Stimulated activated effector memory CD8-positive, alpha-beta T cell treated with anti-CD3 and anti-CD28 coated beads, Interleukin-12 subunit alpha, Interleukin-12 subunit beta, amount 100 ng/mL, for 72 hours (primary cell): ENCODE results near the gene CCSER2.
A peak's percentile ranks its signal among the peaks of the same experiment; 100 is the strongest.
"Not testable (repeated sequence)": the region's sequence is repeated elsewhere in the genome, so short reads cannot be mapped to it uniquely, and the experiment has no call there.

Experiments used
- ATAC-seq: fragments of 150-1000 bp; cut with Tn5 transposase; 2 replicates; pipeline ENCODE4 v1.10.0; 2021
- DNase-seq, 2 donors: peaks; one replicate each; pipeline ENCODE4 v3.0.0; 2021 to 2022; ENCODE audit warnings: low spot score in 2 of 2
- H3K27ac Mint-ChIP-seq: one replicate; pipeline ENCODE4 v1.8.0; 2022; ENCODE audit warnings: mild to moderate bottlenecking, mixed read lengths
- H3K36me3 Mint-ChIP-seq: one replicate; pipeline ENCODE4 v1.8.0; 2022; ENCODE audit warnings: mild to moderate bottlenecking, mixed read lengths
- H3K4me1 Mint-ChIP-seq: one replicate; pipeline ENCODE4 v1.8.0; 2022; ENCODE audit warnings: mixed read lengths
- H3K4me3 Mint-ChIP-seq: one replicate; pipeline ENCODE4 v1.8.0; 2022; ENCODE audit warnings: mild to moderate bottlenecking, mixed read lengths
- H3K9me3 Mint-ChIP-seq: one replicate; pipeline ENCODE4 v1.8.0; 2022; ENCODE audit warnings: mixed read lengths

CCSER2 gene

DNA sequence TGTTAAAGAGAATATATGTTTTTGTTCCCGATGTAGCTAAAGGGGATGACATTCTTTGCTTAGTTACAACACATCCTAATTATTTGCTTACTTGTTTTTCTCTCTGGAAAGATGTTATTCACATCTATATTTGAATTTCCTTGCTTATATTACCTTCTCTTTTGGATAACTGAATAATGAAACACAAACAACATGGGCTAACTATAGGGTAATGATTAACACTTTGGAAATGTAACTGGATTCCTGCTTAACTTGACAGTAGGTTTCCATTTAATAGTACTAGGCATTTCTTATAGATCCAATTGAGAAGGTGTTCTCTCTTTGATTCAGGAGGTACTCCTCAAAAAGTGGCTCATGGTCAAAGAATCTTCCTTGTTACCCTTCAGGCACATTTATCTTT lies 141.1 kb downstream of the CCSER2 start:
- ATAC-seq (no peak), DNase-seq (no peak)
- Mint-ChIP-seq H3K9me3 (no peaks in the 10 kb centered on the region), H3K27ac (no peak overlapping the region), H3K36me3 (peaks cover 94% of the 10 kb centered on the region), H3K4me3 (no peak overlapping the region), H3K4me1 (peaks cover 7% of the 10 kb centered on the region)

DNA sequence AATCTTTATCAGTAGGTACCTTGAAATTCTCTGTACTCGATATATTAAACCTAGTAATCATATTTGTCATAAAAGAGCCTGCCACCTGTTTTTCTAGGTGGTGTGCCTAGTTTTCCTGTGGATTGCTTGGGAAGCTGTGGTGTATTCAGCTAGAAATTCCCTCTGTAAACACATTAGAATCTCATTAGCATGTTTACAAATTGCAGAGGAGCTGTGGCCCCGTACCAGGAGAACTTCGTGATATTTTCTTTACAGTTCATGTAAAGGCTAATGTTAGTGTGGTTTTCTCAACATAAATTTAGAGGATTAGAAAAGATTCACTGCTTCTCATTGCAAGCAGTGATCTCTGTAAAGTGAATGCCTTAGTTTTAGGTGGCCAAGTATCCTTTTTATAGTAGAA lies 144.7 kb downstream of the CCSER2 start:
- H3K9me3 Mint-ChIP-seq: no peaks in the 10 kb centered on the region
- no peak overlapping the region for H3K4me3 Mint-ChIP-seq
- H3K36me3 Mint-ChIP-seq: peaks cover 94% of the 10 kb centered on the region
- DNase-seq (no peak), ATAC-seq (no peak)
- H3K27ac Mint-ChIP-seq: no peak overlapping the region
- H3K4me1 Mint-ChIP-seq: peaks cover 5% of the 10 kb centered on the region

DNA sequence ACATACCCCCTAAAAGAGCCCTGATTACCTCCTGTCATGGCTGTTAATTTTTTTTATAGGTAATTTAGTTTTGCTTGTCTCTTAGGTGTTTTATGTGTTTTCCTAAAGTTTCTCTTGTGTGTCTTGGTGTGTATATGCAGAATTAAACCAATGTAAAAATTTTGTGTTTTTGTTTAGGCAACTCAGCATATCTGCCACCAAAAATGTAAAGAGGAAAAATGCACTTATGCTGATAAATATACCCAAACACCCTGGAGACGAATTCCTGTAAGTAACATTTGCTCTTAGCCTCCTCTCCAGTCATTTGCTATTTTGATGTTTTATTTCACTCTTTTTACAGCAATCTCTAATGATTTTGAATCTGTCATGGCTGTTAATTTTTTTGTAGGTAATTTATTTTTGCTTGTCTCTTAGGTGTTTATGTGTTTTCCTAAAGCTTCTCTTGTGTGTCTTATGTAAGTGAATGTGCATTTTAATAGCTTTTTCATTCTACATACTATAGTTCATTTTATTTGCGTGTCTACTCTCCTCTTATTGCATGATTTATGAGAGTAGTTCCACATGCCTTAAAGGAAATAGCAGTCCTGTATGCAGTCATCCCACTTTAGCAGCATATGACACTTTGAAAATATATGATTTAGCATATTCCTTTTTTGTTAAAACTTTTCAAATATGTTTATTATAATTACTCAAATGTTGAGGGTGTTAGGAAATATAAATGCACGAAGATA lies 149.2 kb downstream of the CCSER2 start:
- H3K27ac Mint-ChIP-seq: no peak overlapping the region
- H3K36me3 Mint-ChIP-seq: peaks cover 68% of the 10 kb centered on the region
- no peak for ATAC-seq
- no peaks in the 10 kb centered on the region for H3K9me3 Mint-ChIP-seq
- H3K4me3 Mint-ChIP-seq: no peak overlapping the region
- DNase-seq: no peak
- peaks cover 5% of the 10 kb centered on the region for H3K4me1 Mint-ChIP-seq

DNA sequence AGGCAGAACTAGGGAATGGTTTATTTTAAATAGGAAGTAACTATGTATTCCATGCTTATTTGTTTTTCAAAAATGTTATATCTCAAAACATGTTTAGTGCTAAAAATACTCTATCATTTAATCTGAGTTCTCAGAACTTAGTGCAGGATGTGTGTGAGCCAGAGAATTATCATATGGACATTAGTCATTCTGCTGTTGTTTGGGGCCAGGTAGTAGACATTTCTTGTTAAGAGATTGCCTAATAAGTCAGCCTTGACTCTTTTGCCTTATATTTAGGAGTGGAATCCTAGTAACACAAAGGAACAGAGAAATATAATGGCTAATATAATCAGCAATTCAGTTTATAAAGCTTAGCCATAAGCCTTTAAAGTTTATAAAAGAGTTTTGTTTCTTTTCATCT lies 149.8 kb downstream of the CCSER2 start:
- peak overlapping the region; percentile 36 for H3K27ac Mint-ChIP-seq
- no peak overlapping the region for H3K4me3 Mint-ChIP-seq
- ATAC-seq (no peak), DNase-seq (no peak)
- peaks cover 68% of the 10 kb centered on the region for H3K36me3 Mint-ChIP-seq
- H3K9me3 Mint-ChIP-seq: no peaks in the 10 kb centered on the region
- H3K4me1 Mint-ChIP-seq: peaks cover 5% of the 10 kb centered on the region

DNA sequence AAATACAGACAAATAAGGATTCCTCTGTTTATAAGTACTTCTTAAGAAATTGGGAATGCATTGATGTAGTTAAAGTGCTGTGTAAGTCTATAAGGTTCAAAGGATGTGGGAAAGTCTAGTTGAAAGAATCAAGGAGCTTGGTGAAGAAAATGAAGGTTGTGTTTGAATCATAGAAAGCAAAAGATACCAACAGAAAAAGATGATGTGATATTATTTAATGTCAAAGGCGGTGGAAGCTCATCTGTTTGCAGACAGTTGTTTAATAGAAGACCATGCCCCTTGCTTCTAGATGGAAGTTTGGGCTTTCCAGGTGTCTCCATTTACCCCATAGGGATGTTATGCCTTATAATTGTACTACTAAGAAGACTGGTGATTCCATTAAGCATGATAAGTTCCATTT lies 150.3 kb downstream of the CCSER2 start:
- no peak for DNase-seq
- H3K27ac Mint-ChIP-seq: peak overlapping the region; percentile 36
- no peaks in the 10 kb centered on the region for H3K9me3 Mint-ChIP-seq
- H3K36me3 Mint-ChIP-seq: peaks cover 68% of the 10 kb centered on the region
- ATAC-seq: no peak
- no peak overlapping the region for H3K4me3 Mint-ChIP-seq
- H3K4me1 Mint-ChIP-seq: peaks cover 5% of the 10 kb centered on the region

DNA sequence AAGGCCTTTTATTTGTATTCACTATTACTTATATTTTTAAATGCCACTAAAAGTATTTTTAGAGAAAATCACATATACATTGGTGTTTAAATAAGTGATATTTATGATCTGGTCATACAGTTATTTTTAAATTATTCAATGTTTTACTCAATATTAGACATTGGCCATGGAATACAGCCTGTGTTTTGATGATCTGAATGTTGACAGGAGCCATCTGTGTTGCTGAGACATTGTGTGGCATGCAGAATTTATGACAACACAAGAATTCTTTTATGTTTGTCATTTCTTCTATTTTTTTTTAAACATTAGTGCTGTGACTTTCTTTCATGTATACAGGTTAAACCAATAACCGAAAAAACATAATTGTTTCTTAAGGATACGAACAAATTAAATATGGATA lies 156.2 kb downstream of the CCSER2 start:
- Mint-ChIP-seq H3K27ac (no peak overlapping the region), H3K4me1 (peaks cover 13% of the 10 kb centered on the region), H3K36me3 (peaks cover 49% of the 10 kb centered on the region), H3K9me3 (no peaks in the 10 kb centered on the region), H3K4me3 (no peak overlapping the region)
- no peak for DNase-seq
- no peak for ATAC-seq

DNA sequence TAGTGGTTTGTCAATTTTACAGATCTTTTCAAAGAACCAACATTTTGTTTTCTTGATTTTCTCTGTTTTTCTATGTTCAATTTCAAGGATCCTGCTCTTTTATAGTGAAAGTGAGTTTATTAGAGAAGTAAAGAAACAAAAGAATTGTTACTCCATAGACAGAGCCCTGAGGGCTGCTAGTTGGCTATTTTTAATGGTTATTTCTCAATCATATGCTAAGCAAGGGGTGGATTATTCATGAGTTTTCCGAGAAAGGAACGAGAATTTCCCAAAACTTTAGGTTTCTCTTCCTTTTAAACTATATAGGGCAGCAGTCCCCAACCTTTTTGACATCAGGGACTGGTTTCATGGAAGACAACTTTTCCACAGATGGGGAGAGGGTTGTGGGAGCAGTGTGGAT lies 165.0 kb downstream of the CCSER2 start:
- Mint-ChIP-seq H3K27ac (no peak overlapping the region), H3K4me3 (no peak overlapping the region), H3K9me3 (no peaks in the 10 kb centered on the region), H3K36me3 (peaks cover 40% of the 10 kb centered on the region), H3K4me1 (peaks cover 46% of the 10 kb centered on the region)
- DNase-seq (no peak), ATAC-seq (no peak)

DNA sequence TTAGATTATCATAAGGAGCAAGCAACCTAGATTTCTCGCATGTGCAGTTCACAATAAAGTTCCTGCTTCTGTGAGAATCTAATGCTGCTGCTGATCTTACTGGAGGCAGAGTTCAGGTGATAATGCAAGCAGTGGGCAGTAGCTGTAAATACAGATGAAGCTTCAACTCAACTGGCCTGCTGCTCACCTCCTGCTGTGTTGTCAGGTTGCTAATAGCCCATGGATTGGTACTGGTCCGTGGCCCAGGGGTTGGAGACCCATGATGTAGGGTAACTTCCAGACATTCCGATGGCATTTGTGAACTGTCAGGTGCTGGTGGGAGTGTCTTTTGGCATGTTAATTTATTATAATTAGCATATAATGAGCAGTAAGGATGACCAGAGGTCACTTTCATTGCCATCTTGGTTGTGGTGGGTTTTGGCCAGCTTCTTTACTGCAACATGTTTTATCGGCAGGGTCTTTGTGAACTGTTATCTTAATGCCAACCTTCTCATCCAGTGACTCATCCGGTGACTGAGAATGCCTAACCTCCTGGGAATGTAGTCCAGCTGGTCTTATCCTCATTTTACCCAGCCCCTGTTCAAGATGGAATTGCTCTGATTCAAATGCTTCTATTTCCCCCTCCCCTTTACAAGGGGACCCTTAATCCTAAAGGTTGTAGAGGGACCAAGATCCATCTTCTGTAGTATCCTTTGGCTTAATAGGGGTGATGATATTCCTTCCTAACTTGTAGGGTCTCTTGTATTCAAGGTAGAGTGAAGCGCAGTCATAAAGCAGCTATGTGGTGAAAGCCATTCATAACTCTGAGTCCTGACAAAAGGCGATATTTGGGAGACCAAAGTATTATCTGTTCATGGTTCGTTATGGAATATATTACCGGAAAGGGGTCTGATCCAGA lies 165.8 kb downstream of the CCSER2 start:
- Mint-ChIP-seq H3K4me1 (peaks cover 37% of the 10 kb centered on the region), H3K36me3 (peaks cover 39% of the 10 kb centered on the region), H3K9me3 (no peaks in the 10 kb centered on the region), H3K27ac (no peak overlapping the region), H3K4me3 (no peak overlapping the region)
- DNase-seq: no peak
- no peak for ATAC-seq

DNA sequence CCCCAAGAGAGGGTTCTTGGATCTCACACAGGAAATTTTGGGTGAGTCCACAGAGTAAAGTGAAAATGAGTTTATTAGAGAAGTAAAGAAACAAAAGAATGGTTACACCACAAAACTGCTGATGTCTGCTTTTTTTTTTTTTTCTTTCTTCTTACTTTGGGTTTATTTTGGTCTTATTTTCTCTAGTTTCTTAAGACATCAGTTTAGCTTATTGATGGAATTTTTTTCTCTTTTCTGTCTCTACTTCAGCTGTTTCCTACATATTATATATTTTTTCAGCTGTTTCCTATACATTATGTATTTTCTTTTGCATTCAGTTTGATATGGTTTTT lies 166.4 kb downstream of the CCSER2 start:
- Mint-ChIP-seq H3K9me3 (no peaks in the 10 kb centered on the region), H3K4me3 (no peak overlapping the region), H3K27ac (no peak overlapping the region), H3K4me1 (peaks cover 37% of the 10 kb centered on the region), H3K36me3 (peaks cover 45% of the 10 kb centered on the region)
- DNase-seq (no peak), ATAC-seq (no peak)

DNA sequence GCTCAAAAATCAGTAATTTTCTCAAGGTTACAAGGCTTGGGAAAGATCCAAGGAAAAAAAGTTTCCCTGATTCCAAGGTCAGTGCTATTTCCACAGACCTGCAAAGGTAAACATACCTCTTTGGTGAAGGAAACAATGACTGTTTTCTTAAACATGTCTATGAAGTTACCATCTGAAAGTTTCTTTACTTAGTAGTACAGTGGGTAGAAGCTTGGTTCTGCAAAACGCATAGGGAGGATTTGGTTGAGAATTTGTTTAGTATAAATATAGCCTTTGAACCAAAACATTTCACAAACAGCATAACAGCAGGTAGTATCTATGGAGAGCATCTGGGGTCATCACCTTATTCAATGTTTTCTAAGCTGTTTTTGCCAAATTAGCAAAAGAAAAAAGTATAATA lies 169.6 kb downstream of the CCSER2 start:
- H3K9me3 Mint-ChIP-seq: no peaks in the 10 kb centered on the region
- H3K27ac Mint-ChIP-seq: no peak overlapping the region

DNA sequence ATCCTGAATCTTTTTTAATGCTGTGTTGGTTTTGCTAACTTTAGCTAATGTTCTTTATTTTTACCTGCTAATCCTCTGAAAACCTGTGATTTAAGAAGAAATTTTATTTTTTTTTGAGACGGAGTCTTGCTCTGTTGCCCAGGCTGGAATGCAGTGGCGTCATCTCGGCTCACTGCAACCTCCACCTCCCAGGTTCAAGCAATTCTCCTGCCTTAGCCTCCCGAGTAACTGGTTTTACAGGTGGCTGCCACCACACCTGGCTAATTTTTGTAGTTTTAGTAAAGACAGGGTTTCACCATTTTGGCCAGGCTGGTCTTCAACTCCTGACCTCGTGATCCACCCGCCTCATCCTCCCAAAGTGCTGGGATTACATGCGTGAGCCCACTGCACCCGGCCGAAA lies 170.7 kb downstream of the CCSER2 start:
- not testable (repeated sequence) for DNase-seq, ATAC-seq, H3K4me3 Mint-ChIP-seq, H3K27ac Mint-ChIP-seq, H3K9me3 Mint-ChIP-seq
- Mint-ChIP-seq H3K4me1 (peaks cover 23% of the 10 kb centered on the region), H3K36me3 (peaks cover 36% of the 10 kb centered on the region)

More for the DNA sequence above, 169.6 kb downstream of the CCSER2 start:
- H3K36me3 Mint-ChIP-seq: peaks cover 36% of the 10 kb centered on the region
- ATAC-seq (no peak), DNase-seq (no peak)
- peaks cover 30% of the 10 kb centered on the region for H3K4me1 Mint-ChIP-seq
- H3K4me3 Mint-ChIP-seq: no peak overlapping the region

DNA sequence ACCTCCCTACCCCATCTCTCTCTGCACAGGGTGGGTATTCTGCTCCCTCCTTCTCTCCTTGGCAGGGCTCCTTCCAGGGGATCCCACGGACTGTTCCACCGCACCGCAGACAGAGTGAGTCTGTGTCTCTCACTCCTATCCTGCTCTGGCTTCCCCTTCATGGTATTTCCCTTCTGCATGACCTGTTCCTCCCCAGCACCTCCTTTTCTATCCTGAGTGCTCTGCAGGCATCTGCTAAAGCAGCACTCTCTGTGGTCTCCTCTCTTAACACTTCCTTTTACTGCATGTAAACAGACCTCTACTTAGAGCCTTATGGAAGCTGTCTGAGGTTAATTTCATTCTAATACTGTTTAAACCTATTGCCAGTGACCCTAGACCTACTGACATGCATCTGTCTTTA lies 171.5 kb downstream of the CCSER2 start:
- Mint-ChIP-seq H3K36me3 (peaks cover 37% of the 10 kb centered on the region), H3K27ac (peak overlapping the region; percentile 51), H3K4me3 (no peak overlapping the region), H3K9me3 (no peaks in the 10 kb centered on the region), H3K4me1 (peaks cover 18% of the 10 kb centered on the region)
- no peak for DNase-seq
- no peak for ATAC-seq

DNA sequence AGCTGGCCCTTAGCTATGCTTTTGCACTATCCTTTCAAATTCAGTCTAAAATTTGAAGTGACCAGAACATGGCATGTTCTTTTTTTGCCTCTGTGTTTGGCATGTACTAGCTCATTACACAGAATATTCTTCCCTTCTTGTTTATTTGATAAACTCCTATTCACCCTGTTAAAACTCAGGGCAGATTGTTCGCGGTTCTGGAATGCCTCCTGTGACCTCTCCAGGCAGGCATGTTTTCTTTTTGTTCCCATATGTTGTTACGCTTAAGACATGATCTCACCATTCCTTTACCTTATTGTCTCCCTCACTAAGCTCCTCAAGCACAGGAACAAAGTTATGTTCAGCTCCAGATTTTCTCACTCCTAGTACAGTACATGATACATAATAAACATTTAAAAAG lies 181.7 kb downstream of the CCSER2 start:
- Mint-ChIP-seq H3K4me3 (no peak overlapping the region), H3K9me3 (no peaks in the 10 kb centered on the region), H3K36me3 (peaks cover 35% of the 10 kb centered on the region), H3K27ac (peak overlapping the region; percentile 4), H3K4me1 (peaks cover 15% of the 10 kb centered on the region)
- no peak for DNase-seq
- ATAC-seq: no peak

DNA sequence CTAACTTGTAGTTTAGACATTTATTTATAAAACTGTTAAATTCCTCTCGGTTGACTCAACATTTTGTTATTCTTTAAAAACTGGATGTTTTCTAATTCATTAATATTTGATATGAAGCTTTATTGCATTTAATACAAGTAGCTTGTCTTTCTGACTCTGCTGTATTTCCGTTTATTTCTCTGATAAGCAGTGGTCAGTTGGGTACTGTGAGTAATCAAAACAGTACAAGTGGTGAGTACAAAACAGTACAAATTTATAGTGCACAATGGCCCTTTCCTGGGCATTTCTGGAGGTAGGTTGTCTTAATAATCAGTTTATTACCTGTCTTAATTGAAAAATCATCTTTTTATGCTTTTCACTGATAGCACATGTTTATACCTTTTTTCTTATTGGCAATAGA lies 182.7 kb downstream of the CCSER2 start:
- Mint-ChIP-seq H3K36me3 (peaks cover 45% of the 10 kb centered on the region), H3K4me3 (no peak overlapping the region), H3K4me1 (peaks cover 15% of the 10 kb centered on the region), H3K9me3 (no peaks in the 10 kb centered on the region), H3K27ac (no peak overlapping the region)
- ATAC-seq: no peak
- DNase-seq: no peak

DNA sequence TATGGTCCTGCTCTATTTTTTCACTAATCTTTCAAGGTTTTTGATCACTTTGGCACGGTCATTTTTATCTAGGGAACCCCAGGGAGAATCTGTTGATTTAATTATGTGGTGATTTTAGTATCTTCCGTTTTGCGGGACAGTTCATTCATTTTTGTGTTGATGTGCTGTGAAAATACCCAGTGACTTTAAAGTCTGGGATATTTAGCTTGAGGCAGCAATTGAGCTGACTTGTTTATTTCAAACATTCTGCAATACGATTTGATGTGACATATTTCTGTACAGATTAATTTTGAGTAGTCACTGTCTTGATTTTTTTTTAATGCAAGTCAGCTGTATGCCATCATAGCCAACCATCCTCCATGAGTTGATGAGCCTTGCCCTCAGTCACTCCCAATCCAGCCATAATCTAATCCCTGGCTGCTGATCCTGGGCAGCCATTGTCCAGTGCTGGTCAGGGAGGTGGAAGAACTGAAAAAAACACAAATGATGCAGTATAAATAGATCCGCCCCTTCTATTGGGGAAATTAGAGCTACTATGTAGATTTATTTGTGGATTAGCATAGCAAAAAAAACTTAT lies 183.4 kb downstream of the CCSER2 start:
- no peaks in the 10 kb centered on the region for H3K9me3 Mint-ChIP-seq
- peaks cover 50% of the 10 kb centered on the region for H3K36me3 Mint-ChIP-seq
- H3K4me1 Mint-ChIP-seq: peaks cover 15% of the 10 kb centered on the region
- DNase-seq (no peak), ATAC-seq (no peak)
- no peak overlapping the region for H3K4me3 Mint-ChIP-seq
- no peak overlapping the region for H3K27ac Mint-ChIP-seq

DNA sequence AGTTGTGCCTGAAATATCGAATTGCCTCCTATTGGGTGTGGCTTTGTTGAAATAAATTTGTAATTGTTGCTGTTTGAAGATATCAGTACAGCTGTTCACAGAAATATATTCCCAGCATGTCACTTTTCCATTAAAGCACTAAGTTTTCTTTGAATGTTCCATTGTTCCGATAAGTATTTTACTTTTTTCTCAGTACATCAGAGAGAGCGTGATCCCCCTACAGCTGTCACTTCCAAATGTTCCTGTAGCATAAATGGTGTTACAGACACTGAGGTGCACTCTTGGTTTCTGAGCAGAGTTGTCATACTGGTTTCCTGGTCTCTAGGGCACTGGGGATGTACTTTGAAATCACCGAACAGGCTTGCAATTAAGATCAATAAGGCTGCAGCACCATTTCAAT lies 189.2 kb downstream of the CCSER2 start:
- peaks cover 44% of the 10 kb centered on the region for H3K36me3 Mint-ChIP-seq
- no peaks in the 10 kb centered on the region for H3K4me1 Mint-ChIP-seq
- no peak for ATAC-seq
- H3K27ac Mint-ChIP-seq: no peak overlapping the region
- DNase-seq: no peak
- H3K9me3 Mint-ChIP-seq: no peaks in the 10 kb centered on the region
- H3K4me3 Mint-ChIP-seq: no peak overlapping the region
